GM23338 (cell line): ENCODE measurements around the gene KCND2. TPM values are rescaled to one million over a fixed set of nuclear protein-coding genes. Genes with fewer than 3 reads are reported as not detected.

Experiments
- ATAC-seq: fragments of 200-7000 bp; cut with Tn5 transposase; 3 replicates; pipeline ENCODE4 v1.9.1; 2020
- DNase-seq: peaks from one replicate; pipeline ENCODE4 v3.0.0-alpha.2; 2015; ENCODE audit warnings: low spot score
- H2AFZ ChIP-seq: fragments of 200-600 bp; sonication (generic); 2 replicates; pipeline ENCODE4 v1.8.0; 2016; ENCODE audit warnings: antibody characterized with exemption, mild to moderate bottlenecking, moderate library complexity
- H3F3A ChIP-seq: fragments of 200-600 bp; sonication (generic); replicated peaks from 2 replicates; pipeline ENCODE4 v1.8.0; 2017; ENCODE audit warnings: antibody characterized with exemption, mixed run types, low read depth
- H3K27ac ChIP-seq: fragments of 200-600 bp; sonication (generic); 2 replicates; pipeline ENCODE4 v1.6.1; 2016; ENCODE audit warnings: low read depth
- H3K27me3 ChIP-seq: fragments of 200-600 bp; sonication (generic); 2 replicates; pipeline ENCODE4 v1.8.0; 2016; ENCODE audit warnings: mild to moderate bottlenecking, mixed run types, moderate library complexity; ENCODE audit not compliant: insufficient read depth
- H3K36me3 ChIP-seq: fragments of 200-600 bp; sonication (generic); 2 replicates; pipeline ENCODE4 v1.8.0; 2016; ENCODE audit warnings: mild to moderate bottlenecking; ENCODE audit not compliant: insufficient read depth
- H3K4me1 ChIP-seq: fragments of 200-600 bp; sonication (generic); 2 replicates; pipeline ENCODE4 v1.8.0; 2016; ENCODE audit warnings: mild to moderate bottlenecking, moderate library complexity; ENCODE audit not compliant: insufficient read depth
- H3K4me2 ChIP-seq: fragments of 200-600 bp; sonication (generic); 2 replicates; pipeline ENCODE4 v1.7.1; 2017; ENCODE audit warnings: mixed run types
- H3K4me3 ChIP-seq: fragments of 200-600 bp; sonication (generic); 2 replicates; pipeline ENCODE4 v1.6.1; 2016; ENCODE audit warnings: mixed run types
- H3K79me2 ChIP-seq: fragments of 200-600 bp; sonication (generic); replicated peaks from 2 replicates; pipeline ENCODE4 v1.8.0; 2017; ENCODE audit warnings: mild to moderate bottlenecking; ENCODE audit not compliant: insufficient read depth
- H3K9me2 ChIP-seq: fragments of 200-600 bp; sonication (generic); 2 replicates; pipeline ENCODE4 v1.8.0; 2017; ENCODE audit not compliant: insufficient read depth
- H4K20me1 ChIP-seq: fragments of 200-600 bp; sonication (generic); replicated peaks from 2 replicates; pipeline ENCODE4 v1.8.0; 2017; ENCODE audit warnings: mild to moderate bottlenecking; ENCODE audit not compliant: insufficient read depth
- H3K27ac Mint-ChIP-seq: 2 replicates; pipeline ENCODE4 v1.8.0; 2020; ENCODE audit warnings: inconsistent platforms, mild to moderate bottlenecking, moderate library complexity, mixed read lengths
- H3K27me3 Mint-ChIP-seq: 3 replicates; pipeline ENCODE4 v1.8.0; 2022; ENCODE audit warnings: low read depth, mild to moderate bottlenecking, moderate library complexity, mixed read lengths, inconsistent platforms; ENCODE audit not compliant: insufficient read depth, poor library complexity
- H3K36me3 Mint-ChIP-seq: 3 replicates; pipeline ENCODE4 v1.8.0; 2021; ENCODE audit warnings: low read depth, mild to moderate bottlenecking, inconsistent platforms, moderate library complexity, mixed read lengths
- H3K4me1 Mint-ChIP-seq: 3 replicates; pipeline ENCODE4 v1.8.0; 2020; ENCODE audit warnings: mild to moderate bottlenecking, inconsistent platforms, mixed read lengths
- H3K4me3 Mint-ChIP-seq: 3 replicates; pipeline ENCODE4 v1.8.0; 2021; ENCODE audit warnings: moderate library complexity, mild to moderate bottlenecking, inconsistent platforms, mixed read lengths
- H3K9me3 Mint-ChIP-seq: 3 replicates; pipeline ENCODE4 v1.8.0; 2020; ENCODE audit warnings: moderate library complexity, mild to moderate bottlenecking, inconsistent platforms, mixed read lengths
- EZH2 ChIP-seq: fragments of 200-600 bp; sonication (generic); IDR thresholded peaks from one replicate; pipeline ENCODE4 v1.8.0; 2017; ENCODE audit warnings: antibody characterized with exemption, mild to moderate bottlenecking, low read depth; ENCODE audit not compliant: unreplicated experiment
- POLR2AphosphoS5 ChIP-seq: IDR thresholded peaks from 2 replicates; pipeline ENCODE4 v1.6.1; 2016; ENCODE audit warnings: antibody characterized with exemption, low read depth
- STAT1 ChIP-seq: IDR thresholded peaks from one replicate; pipeline ENCODE4 v1.6.1; 2016; ENCODE audit warnings: antibody characterized with exemption; ENCODE audit not compliant: unreplicated experiment
- polyA plus RNA-seq: library from polyadenylated mRNA; unstranded; fragments of >200 nt; fragmentation: Nextera tagmentation; extraction: Ambion mirVana; gene quantifications from 2 replicates; pipeline ENCODE4 v1.2.1, GENCODE V29; 2016
- total RNA-seq: library from RNA; depleted of rRNA; stranded (reverse); fragments of >200 nt; shearing (Covaris generic); gene quantifications from 2 replicates; pipeline ENCODE4 v1.2.3, GENCODE V29; 2014
- TF ChIP-seq, protein P1 (sequence below): fragments of 250-450 bp; sonication (Bioruptor Pico); IDR thresholded peaks from 2 replicates; pipeline ENCODE4 v1.5.0; 2020; ENCODE audit warnings: mild to moderate bottlenecking, moderate library complexity
- TF ChIP-seq, protein P2 (sequence below): IDR thresholded peaks from 2 replicates; pipeline ENCODE4 v1.6.1; 2016; ENCODE audit warnings: antibody characterized with exemption

Gene KCND2
- total and polyA plus RNA-seq, 2 experiments from 2014 or later: 7.1 to 15.6 TPM

DNA sequence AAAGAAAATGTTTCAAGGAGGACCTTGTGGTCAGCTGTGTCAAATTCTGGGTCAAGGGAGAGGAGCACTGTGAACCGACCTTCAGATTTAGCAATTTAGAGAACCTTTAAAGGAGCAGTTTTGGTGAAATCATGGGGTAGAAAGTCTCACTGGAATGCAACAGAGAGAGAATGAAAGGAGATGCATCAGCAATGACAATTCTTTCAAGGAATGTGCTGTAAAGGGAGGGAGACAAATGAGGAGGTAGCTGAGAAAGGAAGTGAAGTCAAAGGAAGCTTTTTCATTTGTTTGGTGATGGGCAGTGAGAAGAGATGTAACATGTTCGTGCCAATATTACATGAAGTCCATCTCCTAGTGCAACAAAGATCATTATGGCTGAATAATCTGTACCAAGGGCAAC, 418.9 kb downstream of the KCND2 start:
- Mint-ChIP-seq H3K9me3 (peaks cover 3% of the 10 kb centered on the region; the same call in 2 of the 3 replicates), H3K4me3 (no peak overlapping the region), H3K27me3 (peaks cover 4% of the 10 kb centered on the region), H3K4me1 (peaks cover 8% of the 10 kb centered on the region), H3K36me3 (peaks cover 3% of the 10 kb centered on the region; the same call in 1 of the 3 replicates), H3K27ac (peak overlapping the region; percentile 21; the same call in 1 of the 2 replicates)
- Histone ChIP-seq H3K4me3 (no peak overlapping the region), H3K36me3 (no peaks in the 10 kb centered on the region), H3K27ac (no peak overlapping the region), H3K9me2 (no peaks in the 10 kb centered on the region), H3K27me3 (no peaks in the 10 kb centered on the region), H3K79me2 (no peaks in the 10 kb centered on the region), H2AFZ (no peak overlapping the region), H4K20me1 (no peaks in the 10 kb centered on the region), H3K4me2 (no peak overlapping the region), H3F3A (no peaks in the 10 kb centered on the region), H3K4me1 (no peaks in the 10 kb centered on the region)
- ATAC-seq (peak; percentile 67), DNase-seq (peak; percentile 66)
- TF ChIP-seq, protein P1, sequence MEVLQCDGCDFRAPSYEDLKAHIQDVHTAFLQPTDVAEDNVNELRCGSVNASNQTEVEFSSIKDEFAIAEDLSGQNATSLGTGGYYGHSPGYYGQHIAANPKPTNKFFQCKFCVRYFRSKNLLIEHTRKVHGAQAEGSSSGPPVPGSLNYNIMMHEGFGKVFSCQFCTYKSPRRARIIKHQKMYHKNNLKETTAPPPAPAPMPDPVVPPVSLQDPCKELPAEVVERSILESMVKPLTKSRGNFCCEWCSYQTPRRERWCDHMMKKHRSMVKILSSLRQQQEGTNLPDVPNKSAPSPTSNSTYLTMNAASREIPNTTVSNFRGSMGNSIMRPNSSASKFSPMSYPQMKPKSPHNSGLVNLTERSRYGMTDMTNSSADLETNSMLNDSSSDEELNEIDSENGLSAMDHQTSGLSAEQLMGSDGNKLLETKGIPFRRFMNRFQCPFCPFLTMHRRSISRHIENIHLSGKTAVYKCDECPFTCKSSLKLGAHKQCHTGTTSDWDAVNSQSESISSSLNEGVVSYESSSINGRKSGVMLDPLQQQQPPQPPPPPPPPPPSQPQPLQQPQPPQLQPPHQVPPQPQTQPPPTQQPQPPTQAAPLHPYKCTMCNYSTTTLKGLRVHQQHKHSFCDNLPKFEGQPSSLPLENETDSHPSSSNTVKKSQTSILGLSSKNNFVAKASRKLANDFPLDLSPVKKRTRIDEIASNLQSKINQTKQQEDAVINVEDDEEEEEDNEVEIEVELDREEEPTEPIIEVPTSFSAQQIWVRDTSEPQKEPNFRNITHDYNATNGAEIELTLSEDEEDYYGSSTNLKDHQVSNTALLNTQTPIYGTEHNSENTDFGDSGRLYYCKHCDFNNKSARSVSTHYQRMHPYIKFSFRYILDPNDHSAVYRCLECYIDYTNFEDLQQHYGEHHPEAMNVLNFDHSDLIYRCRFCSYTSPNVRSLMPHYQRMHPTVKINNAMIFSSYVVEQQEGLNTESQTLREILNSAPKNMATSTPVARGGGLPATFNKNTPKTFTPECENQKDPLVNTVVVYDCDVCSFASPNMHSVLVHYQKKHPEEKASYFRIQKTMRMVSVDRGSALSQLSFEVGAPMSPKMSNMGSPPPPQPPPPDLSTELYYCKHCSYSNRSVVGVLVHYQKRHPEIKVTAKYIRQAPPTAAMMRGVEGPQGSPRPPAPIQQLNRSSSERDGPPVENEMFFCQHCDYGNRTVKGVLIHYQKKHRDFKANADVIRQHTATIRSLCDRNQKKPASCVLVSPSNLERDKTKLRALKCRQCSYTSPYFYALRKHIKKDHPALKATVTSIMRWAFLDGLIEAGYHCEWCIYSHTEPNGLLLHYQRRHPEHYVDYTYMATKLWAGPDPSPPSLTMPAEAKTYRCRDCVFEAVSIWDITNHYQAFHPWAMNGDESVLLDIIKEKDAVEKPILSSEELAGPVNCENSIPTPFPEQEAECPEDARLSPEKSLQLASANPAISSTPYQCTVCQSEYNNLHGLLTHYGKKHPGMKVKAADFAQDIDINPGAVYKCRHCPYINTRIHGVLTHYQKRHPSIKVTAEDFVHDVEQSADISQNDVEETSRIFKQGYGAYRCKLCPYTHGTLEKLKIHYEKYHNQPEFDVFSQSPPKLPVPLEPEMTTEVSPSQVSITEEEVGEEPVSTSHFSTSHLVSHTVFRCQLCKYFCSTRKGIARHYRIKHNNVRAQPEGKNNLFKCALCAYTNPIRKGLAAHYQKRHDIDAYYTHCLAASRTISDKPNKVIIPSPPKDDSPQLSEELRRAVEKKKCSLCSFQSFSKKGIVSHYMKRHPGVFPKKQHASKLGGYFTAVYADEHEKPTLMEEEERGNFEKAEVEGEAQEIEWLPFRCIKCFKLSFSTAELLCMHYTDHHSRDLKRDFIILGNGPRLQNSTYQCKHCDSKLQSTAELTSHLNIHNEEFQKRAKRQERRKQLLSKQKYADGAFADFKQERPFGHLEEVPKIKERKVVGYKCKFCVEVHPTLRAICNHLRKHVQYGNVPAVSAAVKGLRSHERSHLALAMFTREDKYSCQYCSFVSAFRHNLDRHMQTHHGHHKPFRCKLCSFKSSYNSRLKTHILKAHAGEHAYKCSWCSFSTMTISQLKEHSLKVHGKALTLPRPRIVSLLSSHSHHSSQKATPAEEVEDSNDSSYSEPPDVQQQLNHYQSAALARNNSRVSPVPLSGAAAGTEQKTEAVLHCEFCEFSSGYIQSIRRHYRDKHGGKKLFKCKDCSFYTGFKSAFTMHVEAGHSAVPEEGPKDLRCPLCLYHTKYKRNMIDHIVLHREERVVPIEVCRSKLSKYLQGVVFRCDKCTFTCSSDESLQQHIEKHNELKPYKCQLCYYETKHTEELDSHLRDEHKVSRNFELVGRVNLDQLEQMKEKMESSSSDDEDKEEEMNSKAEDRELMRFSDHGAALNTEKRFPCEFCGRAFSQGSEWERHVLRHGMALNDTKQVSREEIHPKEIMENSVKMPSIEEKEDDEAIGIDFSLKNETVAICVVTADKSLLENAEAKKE (CRISPR knock-in tag): peak; percentile 35; the same call in 1 of the 2 replicates
- no peak for TF ChIP-seq EZH2

DNA sequence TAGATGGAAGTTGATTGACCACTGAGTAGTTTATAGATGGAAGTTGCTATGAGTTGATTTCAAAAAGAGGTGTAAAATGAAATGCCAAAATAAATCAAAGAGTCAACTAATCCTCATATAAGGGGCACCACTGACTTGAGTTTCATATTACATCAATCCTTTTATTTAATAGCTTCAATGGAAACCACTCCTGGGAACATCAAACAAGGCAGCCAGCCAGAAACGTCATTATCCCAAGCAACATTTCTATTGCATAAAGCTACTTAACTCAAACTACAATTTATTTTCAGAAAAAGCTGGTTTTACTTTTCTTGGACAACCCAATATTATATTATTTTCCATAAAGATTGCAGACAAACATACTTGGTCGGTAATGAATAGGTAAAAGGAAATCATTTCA, 422.9 kb downstream of the KCND2 start:
- Mint-ChIP-seq H3K4me1 (peaks cover 8% of the 10 kb centered on the region), H3K27ac (no peak overlapping the region), H3K27me3 (peaks cover 4% of the 10 kb centered on the region), H3K4me3 (no peak overlapping the region), H3K36me3 (peaks cover 3% of the 10 kb centered on the region; the same call in 1 of the 3 replicates), H3K9me3 (peaks cover 3% of the 10 kb centered on the region; the same call in 2 of the 3 replicates)
- H3K79me2 ChIP-seq: no peaks in the 10 kb centered on the region
- no peaks in the 10 kb centered on the region for H3K36me3 ChIP-seq
- H4K20me1 ChIP-seq: no peaks in the 10 kb centered on the region
- no peaks in the 10 kb centered on the region for H3K4me1 ChIP-seq
- H3K27me3 ChIP-seq: no peaks in the 10 kb centered on the region
- no peaks in the 10 kb centered on the region for H3F3A ChIP-seq
- ATAC-seq: no peak
- no peaks in the 10 kb centered on the region for H3K9me2 ChIP-seq
- DNase-seq: no peak
- no peak overlapping the region for H3K27ac ChIP-seq
- H2AFZ ChIP-seq: no peak overlapping the region
- H3K4me3 ChIP-seq: no peak overlapping the region
- H3K4me2 ChIP-seq: no peak overlapping the region
- TF ChIP-seq, protein P2, sequence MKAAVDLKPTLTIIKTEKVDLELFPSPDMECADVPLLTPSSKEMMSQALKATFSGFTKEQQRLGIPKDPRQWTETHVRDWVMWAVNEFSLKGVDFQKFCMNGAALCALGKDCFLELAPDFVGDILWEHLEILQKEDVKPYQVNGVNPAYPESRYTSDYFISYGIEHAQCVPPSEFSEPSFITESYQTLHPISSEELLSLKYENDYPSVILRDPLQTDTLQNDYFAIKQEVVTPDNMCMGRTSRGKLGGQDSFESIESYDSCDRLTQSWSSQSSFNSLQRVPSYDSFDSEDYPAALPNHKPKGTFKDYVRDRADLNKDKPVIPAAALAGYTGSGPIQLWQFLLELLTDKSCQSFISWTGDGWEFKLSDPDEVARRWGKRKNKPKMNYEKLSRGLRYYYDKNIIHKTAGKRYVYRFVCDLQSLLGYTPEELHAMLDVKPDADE: no peak
- no peak for TF ChIP-seq STAT1
- TF ChIP-seq POLR2AphosphoS5: no peak
- TF ChIP-seq, protein P1 (CRISPR knock-in tag): no peak
